Sigmoid colon (tissue), 7 donors: ENCODE measurements around the gene POLR1G. TPM values are rescaled to one million over a fixed set of nuclear protein-coding genes. Genes with fewer than 3 reads are reported as not detected.

Experiments used
- DNase-seq: peaks from one replicate; pipeline ENCODE4 v3.0.0-alpha.2; 2019
- H3K27ac ChIP-seq, 4 donors: fragments of 200-600 bp; sonication (generic); one replicate each; pipeline ENCODE4 v1.5.1; 2016 to 2019; ENCODE audit warnings: mild to moderate bottlenecking in 1 of 4
- H3K27me3 ChIP-seq, 3 donors: fragments of 200-600 bp; sonication (generic); one replicate each; pipeline ENCODE4 v1.5.1; 2019; ENCODE audit warnings: mild to moderate bottlenecking in 1 of 3
- H3K36me3 ChIP-seq, 4 donors: fragments of 200-600 bp; sonication (generic); one replicate each; pipeline ENCODE4 v1.5.1; 2016 to 2019
- H3K4me1 ChIP-seq, 4 donors: fragments of 200-600 bp; sonication (generic); one replicate each; pipeline ENCODE4 v1.5.1; 2017 to 2019
- H3K4me3 ChIP-seq, 4 donors: fragments of 200-600 bp; sonication (generic); one replicate each; pipeline ENCODE4 v1.5.1; 2017 to 2019; ENCODE audit warnings: mild to moderate bottlenecking in 2 of 4, moderate library complexity in 1 of 4
- H3K9me3 ChIP-seq, 4 donors: fragments of 200-600 bp in 3 of 4; sonication (generic) in 3 of 4; one replicate each; pipeline versions ENCODE4 v1.5.1 to v1.6.1; 2013 to 2019
- CTCF ChIP-seq, 4 experiments: fragments of 450-650 bp in 3 of 4; fragments of 200-600 bp in 1 of 4; IDR thresholded peaks; one replicate each; pipeline ENCODE4 v1.5.1; 2016 to 2019; ENCODE audit warnings: antibody characterized with exemption in 4 of 4, mild to moderate bottlenecking in 3 of 4, moderate library complexity in 2 of 4
- EP300 ChIP-seq, 4 donors: sonication (generic); formaldehyde crosslinking; IDR thresholded peaks; one replicate each; pipeline ENCODE4 v1.6.1; 2017; ENCODE audit warnings: antibody characterized with exemption in 4 of 4
- POLR2A ChIP-seq, 2 donors: fragments of 450-650 bp; IDR thresholded peaks; one replicate each; pipeline ENCODE4 v1.6.1; 2016; ENCODE audit warnings: antibody characterized with exemption in 2 of 2, mild to moderate bottlenecking in 2 of 2, moderate library complexity in 2 of 2
- POLR2AphosphoS5 ChIP-seq, 4 donors: sonication (generic); formaldehyde crosslinking; IDR thresholded peaks; one replicate each; pipeline ENCODE4 v1.6.1; 2017; ENCODE audit warnings: antibody characterized with exemption in 4 of 4
- WGBS, 2 donors: extraction: QIAGEN DNeasy Blood & Tissue Kit; methylation state at CpG; one replicate each; pipeline ENCODE4 v1.1.7; 2013; 5-methylcytosine and 5-hydroxymethylcytosine counted together
- intact Hi-C: fragments of 100-400 bp; cut with DNase I; formaldehyde crosslinking; loops from one replicate; pipeline ENCODE4 v1.15.1; 2023
- polyA plus RNA-seq, 3 donors: library from polyadenylated mRNA; stranded (reverse); fragments of 200-250 nt; gene quantifications; one replicate each; pipeline ENCODE4 v1.2.3, GENCODE V29; 2013
- total RNA-seq, 4 donors: library from RNA; depleted of rRNA; stranded (reverse); fragments of >200 nt; gene quantifications; one replicate each; pipeline ENCODE4 v1.1.0, GENCODE V29; 2016
- donor health status: healthy with polysubstance abuse.
- donor health status: Bipolar disorder and iron deficiency.
- donor health status: healthy.

Gene POLR1G
- total and polyA plus RNA-seq, 7 donors = 1.2 to 5.6 (median 3.6) TPM

GRCh38 chr19:45400192-45400591 is 6.3 kb upstream of the POLR1G start:
- H3K36me3 ChIP-seq = no peaks in the 10 kb centered on the region
- H3K27ac ChIP-seq = no peak overlapping the region
- no peak for DNase-seq
- H3K4me3 ChIP-seq = no peak overlapping the region
- peaks cover 0 to 36% (median 27%) of the 10 kb centered on the region in 4 donors for H3K4me1 ChIP-seq
- H3K27me3 ChIP-seq = peaks cover 6 to 24% (median 9%) of the 10 kb centered on the region in 3 donors
- 90 to 93% methylated on average over 6 of the region's 6 CpGs for WGBS, 2 donors
- H3K9me3 ChIP-seq = no peaks in the 10 kb centered on the region
- TF ChIP-seq CTCF (IDR thresholded peaks at IDR 0.05) (no peak), POLR2A (IDR thresholded peaks at IDR 0.05) (no peak), POLR2AphosphoS5 (IDR thresholded peaks at IDR 0.05) (no peak), EP300 (IDR thresholded peaks at IDR 0.05) (no peak)
- intact Hi-C loops = no loop called here

GRCh38 chr19:45401815-45402214 is 4.6 kb upstream of the POLR1G start:
- peaks cover 1 to 39% (median 31%) of the 10 kb centered on the region in 4 donors for H3K4me1 ChIP-seq
- TF ChIP-seq POLR2A (IDR thresholded peaks at IDR 0.05) = no peak
- no peaks in the 10 kb centered on the region for H3K36me3 ChIP-seq
- DNase-seq = no peak
- no peak overlapping the region for H3K4me3 ChIP-seq
- H3K27me3 ChIP-seq = peaks cover 6 to 20% (median 9%) of the 10 kb centered on the region in 3 donors
- no peak overlapping the region for H3K27ac ChIP-seq
- 84 to 93% methylated on average over 6 of the region's 6 CpGs for WGBS, 2 donors
- intact Hi-C loops = no loop called here
- no peaks in the 10 kb centered on the region for H3K9me3 ChIP-seq

GRCh38 chr19:45402298-45403061 is 4.0 kb upstream of the POLR1G start:
- DNase-seq = peak; percentile 66
- intact Hi-C loops = no loop called here
- Histone ChIP-seq H3K27me3 (peaks cover 6 to 18% (median 9%) of the 10 kb centered on the region in 3 donors), H3K27ac (peak overlapping the region in 1 of 4 donors; percentile 29), H3K9me3 (no peaks in the 10 kb centered on the region), H3K4me1 (peaks cover 2 to 46% (median 38%) of the 10 kb centered on the region in 4 donors), H3K36me3 (no peaks in the 10 kb centered on the region), H3K4me3 (no peak overlapping the region)
- TF ChIP-seq POLR2AphosphoS5 (IDR thresholded peaks at IDR 0.05) = no peak
- TF ChIP-seq CTCF (IDR thresholded peaks at IDR 0.05) = peak in 1 of 4 experiments; percentile 24
- TF ChIP-seq EP300 (IDR thresholded peaks at IDR 0.05) = no peak
- no peak for TF ChIP-seq POLR2A (IDR thresholded peaks at IDR 0.05)
- 8 to 21% methylated on average over 40 of the region's 40 CpGs for WGBS, 2 donors

GRCh38 chr19:45403272-45403671 is 3.2 kb upstream of the POLR1G start:
- no peak for TF ChIP-seq POLR2AphosphoS5 (IDR thresholded peaks at IDR 0.05)
- no peak for TF ChIP-seq CTCF (IDR thresholded peaks at IDR 0.05)
- no peak for TF ChIP-seq EP300 (IDR thresholded peaks at IDR 0.05)
- TF ChIP-seq POLR2A (IDR thresholded peaks at IDR 0.05) = no peak
- H3K27me3 ChIP-seq = peaks cover 6 to 18% (median 9%) of the 10 kb centered on the region in 3 donors
- DNase-seq = no peak
- peaks cover 2 to 46% (median 33%) of the 10 kb centered on the region in 4 donors for H3K4me1 ChIP-seq
- peaks cover 0 to 3% (median 0%) of the 10 kb centered on the region in 4 donors for H3K36me3 ChIP-seq
- no peak overlapping the region for H3K4me3 ChIP-seq
- 79 to 84% methylated on average over 4 of the region's 4 CpGs for WGBS, 2 donors
- intact Hi-C loops = no loop called here
- peak overlapping the region in 1 of 4 donors; percentile 29 for H3K27ac ChIP-seq
- no peaks in the 10 kb centered on the region for H3K9me3 ChIP-seq

- Histone ChIP-seq H3K9me3 (no peaks in the 10 kb centered on the region), H3K27me3 (peaks cover 6 to 18% (median 9%) of the 10 kb centered on the region in 3 donors), H3K36me3 (peaks cover 0 to 4% (median 0%) of the 10 kb centered on the region in 4 donors), H3K4me3 (peak overlapping the region in 3 of 4 donors; percentile 63 to 67 (median 63)), H3K27ac (peak overlapping the region in 3 of 4 donors; percentile 85 to 95 (median 92)), H3K4me1 (peaks cover 2 to 39% (median 27%) of the 10 kb centered on the region in 4 donors)
- peak; percentile 73 for DNase-seq
- 22 to 25% methylated on average over 25 of the region's 25 CpGs for WGBS, 2 donors
- TF ChIP-seq CTCF (IDR thresholded peaks at IDR 0.05) (peak in 1 of 4 experiments; percentile 22), EP300 (IDR thresholded peaks at IDR 0.05) (no peak)
- intact Hi-C loops = no loop called here
These were observed 2.5 kb upstream of the POLR1G start for GRCh38 chr19:45403781-45404556.
